Keratinocyte (primary cell): ENCODE data around the gene CROT. TPM values are rescaled to one million over a fixed set of nuclear protein-coding genes. Genes with fewer than 3 reads are reported as not detected.

ENCODE experiments used
- DNase-seq: peaks from one replicate; pipeline ENCODE4 v3.0.0-alpha.2; 2011; ENCODE audit warnings: low read depth, missing footprints, low spot score
- FAIRE-seq: peaks from 2 replicates; lab custom pipeline; 2011; peaks lifted over from hg19 to GRCh38; lab: Jason Lieb, UNC
- H2AFZ ChIP-seq: 2 replicates; pipeline ENCODE4 v1.6.0; 2012; ENCODE audit warnings: low read length, control low read depth, inconsistent platforms; ENCODE audit not compliant: control insufficient read depth
- H3K27ac ChIP-seq: 2 replicates; pipeline ENCODE4 v1.5.1; 2011; ENCODE audit warnings: low read length; ENCODE audit not compliant: control insufficient read depth, insufficient read depth
- H3K27me3 ChIP-seq: 3 replicates; pipeline ENCODE4 v1.6.0; 2011; ENCODE audit warnings: low read length; ENCODE audit not compliant: control insufficient read depth, insufficient read depth; ENCODE audit errors: extremely low read depth
- H3K36me3 ChIP-seq, 2 experiments: 2 replicates in 1 of 2; 3 replicates in 1 of 2; pipeline ENCODE4 v1.5.1; 2011; ENCODE audit warnings: low read length in 2 of 2, mild to moderate bottlenecking in 1 of 2; ENCODE audit not compliant: control insufficient read depth in 2 of 2, insufficient read depth in 2 of 2; ENCODE audit errors: extremely low read depth in 1 of 2
- H3K4me1 ChIP-seq: 3 replicates; pipeline ENCODE4 v1.5.1; 2011; ENCODE audit warnings: low read length; ENCODE audit not compliant: control insufficient read depth, insufficient read depth; ENCODE audit errors: extremely low read depth
- H3K4me2 ChIP-seq: 3 replicates; pipeline ENCODE4 v1.6.0; 2011; ENCODE audit warnings: low read depth, low read length; ENCODE audit not compliant: control insufficient read depth, insufficient read depth; ENCODE audit errors: extremely low read depth
- H3K4me3 ChIP-seq, 3 experiments: fragments of 200-600 bp in 1 of 3; sonication (generic) in 1 of 3; 2 replicates in 2 of 3; 3 replicates in 1 of 3; pipeline ENCODE4 v1.5.1; 2011 to 2016; ENCODE audit warnings: low read length in 3 of 3, mild to moderate bottlenecking in 3 of 3, control low read depth in 2 of 3, inconsistent platforms in 1 of 3, low read depth in 1 of 3, mixed read lengths in 1 of 3, mixed run types in 1 of 3, moderate library complexity in 1 of 3; ENCODE audit not compliant: control insufficient read depth in 2 of 3, insufficient read depth in 2 of 3; ENCODE audit errors: extremely low read depth in 1 of 3
- H3K79me2 ChIP-seq: 2 replicates; pipeline ENCODE4 v1.6.0; 2012; ENCODE audit warnings: low read length; ENCODE audit not compliant: control insufficient read depth, insufficient read depth
- H3K9ac ChIP-seq: 3 replicates; pipeline ENCODE4 v1.6.0; 2011; ENCODE audit warnings: low read length; ENCODE audit not compliant: control insufficient read depth, insufficient read depth; ENCODE audit errors: extremely low read depth
- H3K9me1 ChIP-seq: 3 replicates; pipeline ENCODE4 v1.6.0; 2011; ENCODE audit warnings: low read length; ENCODE audit not compliant: control insufficient read depth, insufficient read depth; ENCODE audit errors: extremely low read depth
- H3K9me3 ChIP-seq: 2 replicates; pipeline ENCODE4 v1.5.1; 2012; ENCODE audit warnings: low read depth, low read length; ENCODE audit not compliant: control insufficient read depth
- H4K20me1 ChIP-seq: 3 replicates; pipeline ENCODE4 v1.6.0; 2011; ENCODE audit warnings: low read length; ENCODE audit not compliant: control insufficient read depth, insufficient read depth; ENCODE audit errors: extremely low read depth
- EZH2 ChIP-seq: IDR thresholded peaks from one replicate; pipeline ENCODE4 v1.6.1; 2012; ENCODE audit warnings: inconsistent platforms, mild to moderate bottlenecking, low read length, moderate library complexity
- dilution Hi-C: fragments of 300-500 bp; cut with MboI; formaldehyde crosslinking; loops from one replicate; pipeline ENCODE4 v1.7.0; 2020; ENCODE audit warnings: low sequenced_read_pairs; ENCODE audit not compliant: extremely low pct_ligation_motif_present
- polyA plus RNA-seq, 5 experiments: library from polyadenylated mRNA; depleted of rRNA in 3 of 5; stranded (reverse) in 3 of 5; stranded (forward) in 1 of 5; unstranded in 1 of 5; fragments of >200 nt; gene quantifications; 1 replicate in 1 of 5; 2 replicates in 3 of 5; 3 replicates in 1 of 5; pipeline versions ENCODE4 v1.2.1 to v1.2.3, GENCODE V29; 2011 to 2012; ENCODE audit warnings: missing spikeins in 2 of 5, low read depth in 1 of 5, low replicate concordance in 1 of 5
- TF ChIP-seq, protein P1 (sequence below), 3 experiments: IDR thresholded peaks in 1 of 3; conservative IDR thresholded peaks in 1 of 3; optimal IDR thresholded peaks in 1 of 3; 2 replicates in 2 of 3; 3 replicates in 1 of 3; pipeline versions ENCODE3 to v1.5.1; 2011; ENCODE audit warnings: low read length in 3 of 3, mild to moderate bottlenecking in 3 of 3, moderate library complexity in 2 of 3, control low read depth in 1 of 3, inconsistent platforms in 1 of 3; ENCODE audit not compliant: insufficient read depth in 2 of 3; ENCODE audit errors: extremely low read depth in 1 of 3

CROT gene
- polyA plus RNA-seq, 1 donor (not counting 4 experiments of a cell fraction or from before 2014, with no cell fraction given) = 22.3 TPM

DNA sequence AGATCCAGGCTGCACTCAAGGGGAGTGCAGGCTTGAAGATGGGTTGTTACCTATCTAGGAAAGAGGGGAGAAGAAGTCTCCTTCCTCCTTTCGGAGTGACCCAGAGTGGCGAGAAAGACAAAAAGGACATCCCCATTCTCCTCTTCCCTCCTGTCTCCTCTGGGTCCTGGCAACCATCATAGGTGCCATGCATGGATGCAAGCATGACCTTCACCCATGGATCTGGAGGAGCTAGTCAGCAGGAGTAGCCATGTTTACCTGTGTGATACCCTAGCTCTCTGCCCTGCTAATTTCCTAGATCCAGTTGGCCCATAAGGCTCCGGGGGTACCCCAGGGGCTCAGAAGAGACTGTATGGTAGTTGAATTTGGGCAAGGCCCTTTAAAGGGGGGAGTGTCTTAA, 17.2 kb upstream of the CROT start:
- Histone ChIP-seq H3K27me3 (no peaks in the 10 kb centered on the region), H3K9ac (no peak overlapping the region), H3K4me1 (peaks cover 2% of the 10 kb centered on the region), H3K9me3 (peaks cover 13% of the 10 kb centered on the region), H3K9me1 (no peaks in the 10 kb centered on the region), H3K79me2 (no peaks in the 10 kb centered on the region), H2AFZ (no peak overlapping the region), H3K4me3 (no peak overlapping the region), H3K36me3 (peaks cover 0 to 5% of the 10 kb centered on the region in 2 experiments), H4K20me1 (no peaks in the 10 kb centered on the region), H3K27ac (no peak overlapping the region), H3K4me2 (no peak overlapping the region)
- dilution Hi-C loops = no loop called here
- no peak for TF ChIP-seq EZH2
- TF ChIP-seq, protein P1, sequence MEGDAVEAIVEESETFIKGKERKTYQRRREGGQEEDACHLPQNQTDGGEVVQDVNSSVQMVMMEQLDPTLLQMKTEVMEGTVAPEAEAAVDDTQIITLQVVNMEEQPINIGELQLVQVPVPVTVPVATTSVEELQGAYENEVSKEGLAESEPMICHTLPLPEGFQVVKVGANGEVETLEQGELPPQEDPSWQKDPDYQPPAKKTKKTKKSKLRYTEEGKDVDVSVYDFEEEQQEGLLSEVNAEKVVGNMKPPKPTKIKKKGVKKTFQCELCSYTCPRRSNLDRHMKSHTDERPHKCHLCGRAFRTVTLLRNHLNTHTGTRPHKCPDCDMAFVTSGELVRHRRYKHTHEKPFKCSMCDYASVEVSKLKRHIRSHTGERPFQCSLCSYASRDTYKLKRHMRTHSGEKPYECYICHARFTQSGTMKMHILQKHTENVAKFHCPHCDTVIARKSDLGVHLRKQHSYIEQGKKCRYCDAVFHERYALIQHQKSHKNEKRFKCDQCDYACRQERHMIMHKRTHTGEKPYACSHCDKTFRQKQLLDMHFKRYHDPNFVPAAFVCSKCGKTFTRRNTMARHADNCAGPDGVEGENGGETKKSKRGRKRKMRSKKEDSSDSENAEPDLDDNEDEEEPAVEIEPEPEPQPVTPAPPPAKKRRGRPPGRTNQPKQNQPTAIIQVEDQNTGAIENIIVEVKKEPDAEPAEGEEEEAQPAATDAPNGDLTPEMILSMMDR (optimal IDR thresholded peaks at IDR 0.05 in 1 of 3, IDR thresholded peaks at IDR 0.05 in 1 of 3, conservative IDR thresholded peaks at IDR 0.05 in 1 of 3; ENCODE audit: extremely low read depth in 1 of 3, insufficient read depth in 2 of 3, low read length in 3 of 3) = no peak
- DNase-seq (no peak), FAIRE-seq (no peak)

DNA sequence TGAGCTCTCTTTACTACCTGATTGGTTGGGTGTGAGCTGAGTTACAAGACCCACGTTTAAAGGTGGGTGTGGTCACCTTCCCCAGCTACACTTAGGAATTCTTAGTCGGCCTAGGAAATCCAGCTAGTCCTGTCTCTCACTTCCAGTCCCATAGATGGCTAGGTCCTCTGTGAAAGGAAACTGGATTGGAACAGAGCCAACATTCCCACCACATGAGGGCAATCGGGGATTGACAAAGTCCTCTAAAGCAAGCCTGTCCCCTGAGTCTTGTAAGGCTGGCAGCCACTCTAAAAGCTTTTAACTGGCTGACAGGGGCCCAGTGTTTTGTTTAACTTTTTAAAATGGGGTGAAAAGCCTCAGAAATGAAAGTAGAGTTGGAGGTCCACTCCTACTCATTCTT, 15.1 kb upstream of the CROT start:
- H3K9ac ChIP-seq = no peak overlapping the region
- H3K79me2 ChIP-seq = no peaks in the 10 kb centered on the region
- no peak overlapping the region for H3K4me2 ChIP-seq
- no peak overlapping the region for H3K4me3 ChIP-seq
- no peak overlapping the region for H2AFZ ChIP-seq
- no peak overlapping the region for H3K27ac ChIP-seq
- TF ChIP-seq, protein P1 (optimal IDR thresholded peaks at IDR 0.05 in 1 of 3, IDR thresholded peaks at IDR 0.05 in 1 of 3, conservative IDR thresholded peaks at IDR 0.05 in 1 of 3; ENCODE audit: extremely low read depth in 1 of 3, insufficient read depth in 2 of 3, low read length in 3 of 3) = no peak
- TF ChIP-seq EZH2 = no peak
- H4K20me1 ChIP-seq = no peaks in the 10 kb centered on the region
- peaks cover 0 to 5% of the 10 kb centered on the region in 2 experiments for H3K36me3 ChIP-seq
- H3K9me3 ChIP-seq = peaks cover 13% of the 10 kb centered on the region
- dilution Hi-C loops = no loop called here
- DNase-seq (no peak), FAIRE-seq (no peak)
- H3K27me3 ChIP-seq = no peaks in the 10 kb centered on the region
- H3K9me1 ChIP-seq = no peaks in the 10 kb centered on the region
- no peaks in the 10 kb centered on the region for H3K4me1 ChIP-seq
